Stimulated activated naive CD8-positive, alpha-beta T cell treated with anti-CD3 and anti-CD28 coated beads, Interleukin-15, amount 100 ng/mL, for 72 hours (primary cell): ENCODE results near the gene PRR29.
"Not testable (repeated sequence)": the region's sequence is repeated elsewhere in the genome, so short reads cannot be mapped to it uniquely, and the experiment has no call there.

Experiments used
- ATAC-seq: fragments of 150-1000 bp; cut with Tn5 transposase; 2 replicates; pipeline ENCODE4 v1.10.0; 2021; ENCODE audit warnings: mild to moderate bottlenecking, moderate library complexity
- DNase-seq, 2 donors: peaks; one replicate each; pipeline ENCODE4 v3.0.0; 2021 to 2022
- H3K27ac Mint-ChIP-seq, 2 donors: one replicate each; pipeline ENCODE4 v1.8.0; 2022; ENCODE audit warnings: mild to moderate bottlenecking in 2 of 2, mixed read lengths in 2 of 2, moderate library complexity in 2 of 2
- H3K27me3 Mint-ChIP-seq: one replicate; pipeline ENCODE4 v1.8.0; 2022; ENCODE audit warnings: mixed read lengths
- H3K4me1 Mint-ChIP-seq: one replicate; pipeline ENCODE4 v1.8.0; 2022; ENCODE audit warnings: mild to moderate bottlenecking, mixed read lengths
- H3K4me3 Mint-ChIP-seq, 2 donors: one replicate each; pipeline ENCODE4 v1.8.0; 2022; ENCODE audit warnings: mild to moderate bottlenecking in 2 of 2, mixed read lengths in 2 of 2, moderate library complexity in 1 of 2
- H3K9me3 Mint-ChIP-seq, 2 donors: one replicate each; pipeline ENCODE4 v1.8.0; 2022; ENCODE audit warnings: mixed read lengths in 2 of 2

Gene PRR29

GRCh38 chr17:64001091-64001579, 3.0 kb downstream of the PRR29 start:
- ATAC-seq, result no peak
- DNase-seq, result no peak
- Mint-ChIP-seq H3K9me3 (no peaks in the 10 kb centered on the region), H3K4me3 (no peak overlapping the region), H3K4me1 (peaks cover 47% of the 10 kb centered on the region), H3K27me3 (no peaks in the 10 kb centered on the region), H3K27ac (no peak overlapping the region)

GRCh38 chr17:64001763-64002529, 3.8 kb downstream of the PRR29 start:
- peaks cover 52% of the 10 kb centered on the region for H3K4me1 Mint-ChIP-seq
- no peak overlapping the region for H3K4me3 Mint-ChIP-seq
- peak overlapping the region in 1 of 2 donors; percentile 89 for H3K27ac Mint-ChIP-seq
- no peak for ATAC-seq
- H3K9me3 Mint-ChIP-seq, result no peaks in the 10 kb centered on the region
- DNase-seq, result no peak
- no peaks in the 10 kb centered on the region for H3K27me3 Mint-ChIP-seq

GRCh38 chr17:64002658-64003525, 4.7 kb downstream of the PRR29 start:
- no peak overlapping the region for H3K4me3 Mint-ChIP-seq
- no peaks in the 10 kb centered on the region for H3K27me3 Mint-ChIP-seq
- ATAC-seq (no peak), DNase-seq (no peak)
- H3K4me1 Mint-ChIP-seq, result peaks cover 54% of the 10 kb centered on the region
- no peaks in the 10 kb centered on the region for H3K9me3 Mint-ChIP-seq
- H3K27ac Mint-ChIP-seq, result no peak overlapping the region

GRCh38 chr17:64003526-64004121, 5.5 kb downstream of the PRR29 start:
- H3K27ac Mint-ChIP-seq, result peak overlapping the region in 1 of 2 donors; percentile 80
- H3K27me3 Mint-ChIP-seq, result no peaks in the 10 kb centered on the region

GRCh38 chr17:64004218-64004770, 6.1 kb downstream of the PRR29 start:
- Mint-ChIP-seq H3K4me1 (peaks cover 54% of the 10 kb centered on the region), H3K4me3 (no peak overlapping the region), H3K27ac (no peak overlapping the region), H3K27me3 (no peaks in the 10 kb centered on the region), H3K9me3 (no peaks in the 10 kb centered on the region)
- DNase-seq (no peak), ATAC-seq (no peak)

More at GRCh38 chr17:64003526-64004121, 5.5 kb downstream of the PRR29 start:
- no peaks in the 10 kb centered on the region for H3K9me3 Mint-ChIP-seq
- no peak overlapping the region for H3K4me3 Mint-ChIP-seq
- no peak for DNase-seq
- ATAC-seq, result no peak
- peaks cover 54% of the 10 kb centered on the region for H3K4me1 Mint-ChIP-seq

GRCh38 chr17:64004903-64005733, 7.0 kb downstream of the PRR29 start:
- H3K4me3 Mint-ChIP-seq, result no peak overlapping the region
- no peak for DNase-seq
- H3K4me1 Mint-ChIP-seq, result peaks cover 55% of the 10 kb centered on the region
- H3K27me3 Mint-ChIP-seq, result no peaks in the 10 kb centered on the region
- H3K27ac Mint-ChIP-seq, result peak overlapping the region; percentile 24 to 91
- ATAC-seq, result no peak
- no peaks in the 10 kb centered on the region for H3K9me3 Mint-ChIP-seq

- H3K27me3 Mint-ChIP-seq, result no peaks in the 10 kb centered on the region
- H3K27ac Mint-ChIP-seq, result peak overlapping the region in 1 of 2 donors; percentile 91
- no peak overlapping the region for H3K4me3 Mint-ChIP-seq
- ATAC-seq, result no peak
- no peak for DNase-seq
- no peaks in the 10 kb centered on the region for H3K9me3 Mint-ChIP-seq
- peaks cover 53% of the 10 kb centered on the region for H3K4me1 Mint-ChIP-seq
These were observed 7.6 kb downstream of the PRR29 start for GRCh38 chr17:64005734-64006167.

GRCh38 chr17:64006361-64007088, 8.4 kb downstream of the PRR29 start:
- Mint-ChIP-seq H3K4me1 (peaks cover 57% of the 10 kb centered on the region), H3K9me3 (no peaks in the 10 kb centered on the region), H3K27me3 (no peaks in the 10 kb centered on the region), H3K27ac (peak overlapping the region in 1 of 2 donors; percentile 34), H3K4me3 (no peak overlapping the region)
- no peak for ATAC-seq
- no peak for DNase-seq

GRCh38 chr17:64007089-64007837, 9.1 kb downstream of the PRR29 start:
- not testable (repeated sequence) for H3K27ac Mint-ChIP-seq, ATAC-seq, DNase-seq, H3K9me3 Mint-ChIP-seq, H3K27me3 Mint-ChIP-seq, H3K4me3 Mint-ChIP-seq
- H3K4me1 Mint-ChIP-seq, result peaks cover 62% of the 10 kb centered on the region

- no peak overlapping the region for H3K4me3 Mint-ChIP-seq
- no peaks in the 10 kb centered on the region for H3K9me3 Mint-ChIP-seq
- no peak for ATAC-seq
- peaks cover 65% of the 10 kb centered on the region for H3K4me1 Mint-ChIP-seq
- H3K27me3 Mint-ChIP-seq, result no peaks in the 10 kb centered on the region
- peak overlapping the region in 1 of 2 donors; percentile 81 for H3K27ac Mint-ChIP-seq
- DNase-seq, result no peak
These were observed 9.7 kb downstream of the PRR29 start for GRCh38 chr17:64007838-64008282.

- Mint-ChIP-seq H3K27ac (no peak overlapping the region), H3K27me3 (no peaks in the 10 kb centered on the region), H3K9me3 (no peaks in the 10 kb centered on the region), H3K4me3 (no peak overlapping the region), H3K4me1 (peaks cover 70% of the 10 kb centered on the region)
- ATAC-seq (no peak), DNase-seq (no peak)
These were observed 10.2 kb downstream of the PRR29 start for GRCh38 chr17:64008346-64008745.

- H3K27me3 Mint-ChIP-seq, result no peaks in the 10 kb centered on the region
- peaks cover 75% of the 10 kb centered on the region for H3K4me1 Mint-ChIP-seq
- H3K9me3 Mint-ChIP-seq, result no peaks in the 10 kb centered on the region
- ATAC-seq, result no peak
- no peak overlapping the region for H3K4me3 Mint-ChIP-seq
- no peak for DNase-seq
- no peak overlapping the region for H3K27ac Mint-ChIP-seq
These were observed 10.7 kb downstream of the PRR29 start for GRCh38 chr17:64008830-64009229.

GRCh38 chr17:64009571-64010402, 11.6 kb downstream of the PRR29 start:
- no peak for ATAC-seq

More at GRCh38 chr17:64009571-64010402, 11.6 kb downstream of the PRR29 start:
- no peaks in the 10 kb centered on the region for H3K27me3 Mint-ChIP-seq
- DNase-seq, result no peak
- peaks cover 85% of the 10 kb centered on the region for H3K4me1 Mint-ChIP-seq
- H3K4me3 Mint-ChIP-seq, result no peak overlapping the region
- H3K9me3 Mint-ChIP-seq, result no peaks in the 10 kb centered on the region
- peak overlapping the region; percentile 24 to 48 for H3K27ac Mint-ChIP-seq
